GM18858 (cell line): Measurements from ENCODE around the gene ESR2.

Source experiments
- ATAC-seq: cut with Tn5 transposase; IDR thresholded peaks from one replicate; pipeline ENCODE4 v1.9.1; 2021; ENCODE audit not compliant: unreplicated experiment

ESR2 gene

GRCh38 chr14:64092940-64093339 is 201.2 kb downstream of the ESR2 start:
- ATAC-seq: no peak

DNA sequence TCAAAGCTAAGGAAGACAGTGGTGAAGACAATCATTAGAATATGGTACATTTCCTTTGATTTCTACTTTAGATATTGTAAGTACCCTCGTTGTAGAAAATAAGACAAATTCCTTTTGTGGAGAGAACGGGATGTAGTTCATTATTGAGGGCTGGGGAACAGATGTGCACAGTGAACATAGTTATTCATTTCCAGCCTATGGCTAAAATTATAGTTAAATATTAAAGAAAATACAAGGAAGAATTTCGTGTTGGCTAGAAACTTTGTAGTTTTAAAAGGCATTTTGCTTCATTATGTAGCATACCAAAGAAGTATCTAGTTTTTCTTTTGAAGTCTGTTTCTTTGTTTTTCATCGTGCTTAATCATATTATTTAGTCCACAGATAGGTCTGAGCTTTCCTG is 201.8 kb downstream of the ESR2 start:
- no peak for ATAC-seq

GRCh38 chr14:64091217-64091616 is 203.0 kb downstream of the ESR2 start:
- ATAC-seq: no peak

DNA sequence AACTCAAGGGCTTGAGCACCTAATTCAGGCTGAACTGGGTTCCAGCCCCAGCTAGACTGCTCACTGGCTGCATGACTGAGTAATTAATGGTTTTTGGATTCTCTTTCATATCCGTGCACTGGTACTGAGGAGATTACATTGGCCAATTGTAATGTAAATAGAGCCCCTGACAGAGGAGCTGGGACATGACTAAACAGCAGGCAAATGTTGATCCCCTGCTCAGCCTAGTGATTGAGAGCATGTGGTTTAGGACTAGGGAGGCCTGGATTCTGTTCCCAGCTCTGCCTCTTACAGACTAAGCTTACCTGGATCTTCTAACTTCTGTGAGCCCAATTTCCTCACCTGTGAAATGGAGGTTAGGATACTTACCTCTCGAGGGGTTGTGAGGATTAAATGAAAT is 204.3 kb downstream of the ESR2 start:
- ATAC-seq: no peak

DNA sequence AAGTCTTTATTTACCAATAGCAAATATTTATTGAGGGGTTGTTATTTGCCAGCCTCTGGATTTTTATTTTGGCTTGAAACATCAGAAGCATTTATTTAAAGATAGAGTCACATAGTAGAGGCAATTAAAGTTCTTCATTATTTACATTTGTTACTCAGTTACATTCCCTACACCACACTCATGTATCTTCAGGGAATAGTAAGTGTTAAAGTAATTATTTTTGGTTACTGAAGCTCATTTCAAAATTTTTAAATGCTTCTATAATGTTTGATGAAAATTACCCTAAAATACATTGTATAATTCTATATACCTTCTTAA is 205.6 kb downstream of the ESR2 start:
- no peak for ATAC-seq

GRCh38 chr14:64082837-64083236 is 211.3 kb downstream of the ESR2 start:
- ATAC-seq: no peak

DNA sequence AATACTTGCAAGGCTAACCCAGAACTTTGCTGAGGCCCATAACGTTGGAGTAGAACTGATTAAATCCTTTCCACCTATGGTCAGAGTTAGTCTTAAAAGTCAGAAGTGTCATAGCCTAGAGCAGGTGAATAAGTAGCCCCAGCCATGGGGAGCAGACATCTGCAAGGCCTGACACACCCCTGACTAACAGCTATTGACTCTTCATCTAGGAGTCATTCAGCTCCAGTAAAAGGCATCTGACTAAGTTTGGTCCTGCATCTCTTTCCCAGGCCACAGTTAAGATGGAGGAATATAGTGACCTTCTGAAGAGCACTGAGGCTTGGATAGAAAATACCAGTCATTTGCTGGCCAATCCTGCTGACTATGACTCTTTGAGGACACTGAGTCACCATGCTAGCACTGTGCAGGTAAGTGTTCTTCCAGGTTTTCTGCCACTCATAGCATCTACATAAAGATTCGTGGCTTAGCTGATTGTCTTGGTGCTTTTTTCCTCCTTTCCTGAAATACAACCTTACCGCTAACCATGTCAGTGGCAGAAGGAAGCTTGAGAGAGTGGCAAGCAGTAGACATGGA is 212.9 kb downstream of the ESR2 start:
- ATAC-seq: no peak

DNA sequence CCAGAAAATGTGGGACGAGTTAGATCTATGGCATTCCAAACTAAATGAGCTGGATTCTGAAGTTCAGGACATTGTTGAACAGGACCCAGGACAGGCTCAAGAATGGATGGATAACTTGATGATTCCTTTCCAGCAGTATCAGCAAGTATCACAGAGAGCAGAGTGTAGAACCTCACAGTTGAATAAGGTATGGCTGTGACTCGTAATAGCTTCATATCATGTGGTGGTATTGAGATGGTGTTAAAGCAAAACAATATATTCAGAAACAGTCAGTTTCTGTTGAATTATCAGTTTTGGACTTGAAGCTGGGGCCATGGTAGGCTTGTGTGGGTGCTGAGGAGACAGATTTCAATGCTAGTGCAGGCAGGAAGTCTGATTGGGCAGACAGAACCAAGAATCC is 213.7 kb downstream of the ESR2 start:
- no peak for ATAC-seq

DNA sequence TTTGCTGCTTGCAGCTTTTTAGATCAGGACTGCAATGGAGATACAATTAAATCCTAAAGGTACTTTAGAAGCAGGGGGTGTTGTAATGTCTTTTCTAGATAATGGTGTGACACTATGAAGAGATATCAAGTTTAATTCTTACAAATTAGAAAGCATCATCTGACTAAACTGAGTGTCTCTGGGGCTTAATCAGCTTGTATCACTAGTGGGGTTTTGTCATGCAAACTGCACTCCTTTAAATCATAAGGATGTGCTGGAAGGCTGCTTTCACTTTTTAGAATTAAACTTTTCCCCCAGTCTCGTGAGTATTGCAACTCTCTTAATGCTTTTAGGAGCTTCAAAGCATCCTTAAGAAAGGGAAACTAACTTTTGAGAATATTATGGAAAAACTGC is 218.6 kb downstream of the ESR2 start:
- no peak for ATAC-seq

DNA sequence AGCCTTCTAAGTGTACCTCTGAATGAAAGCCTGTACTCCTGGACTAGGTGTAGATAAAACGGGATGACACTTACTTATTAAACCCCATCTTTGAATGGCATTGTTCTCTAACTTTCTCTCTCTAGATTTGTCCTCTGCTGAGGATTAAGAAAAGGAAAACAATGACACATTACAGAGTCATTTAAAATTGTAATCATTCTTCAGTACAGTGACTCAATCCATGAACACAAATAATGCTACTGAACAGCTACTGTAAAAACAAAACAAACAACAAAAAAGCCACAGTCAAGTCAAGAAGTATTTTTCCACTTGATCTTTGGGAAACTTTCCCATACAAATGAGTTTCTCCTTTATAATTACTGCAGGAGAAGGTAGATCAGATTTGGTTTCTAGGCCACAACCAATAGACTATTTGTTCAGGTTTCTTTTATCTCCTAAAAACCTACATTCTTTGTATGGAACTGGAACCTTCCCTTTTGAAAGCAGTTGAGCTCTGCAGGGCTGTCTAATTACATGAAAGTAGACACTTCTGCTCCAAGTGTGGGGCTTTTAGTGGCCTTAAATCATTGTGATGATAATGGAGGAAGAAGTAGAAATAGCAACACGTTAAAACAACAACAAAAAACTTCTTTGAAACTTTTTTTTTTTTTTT is 219.1 kb downstream of the ESR2 start:
- ATAC-seq: no peak

- ATAC-seq: no peak
These were observed 224.4 kb downstream of the ESR2 start for GRCh38 chr14:64069634-64070359.

DNA sequence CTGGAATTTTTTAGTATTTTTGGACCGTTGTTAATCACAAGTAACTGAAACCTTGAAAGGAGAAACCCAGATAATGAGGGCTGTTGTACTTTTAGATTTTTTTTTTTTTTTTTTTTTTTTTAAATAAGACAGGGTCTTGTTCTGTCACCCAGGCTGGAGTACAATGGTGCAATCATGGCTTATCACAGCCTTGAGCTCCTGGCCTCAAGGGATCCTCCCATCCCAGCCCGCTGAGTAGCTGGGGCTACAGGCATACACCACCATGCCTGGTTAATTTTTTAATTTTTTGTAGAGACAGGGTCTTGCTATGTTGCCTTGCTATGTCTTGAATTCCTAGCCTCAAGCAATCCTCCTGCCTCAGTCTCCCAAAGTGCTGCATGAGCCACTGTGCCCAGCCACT is 229.7 kb downstream of the ESR2 start:
- ATAC-seq: no peak

- ATAC-seq: no peak
These were observed 231.6 kb downstream of the ESR2 start for GRCh38 chr14:64062381-64063115.

GRCh38 chr14:64061706-64062105 is 232.5 kb downstream of the ESR2 start:
- ATAC-seq: no peak

DNA sequence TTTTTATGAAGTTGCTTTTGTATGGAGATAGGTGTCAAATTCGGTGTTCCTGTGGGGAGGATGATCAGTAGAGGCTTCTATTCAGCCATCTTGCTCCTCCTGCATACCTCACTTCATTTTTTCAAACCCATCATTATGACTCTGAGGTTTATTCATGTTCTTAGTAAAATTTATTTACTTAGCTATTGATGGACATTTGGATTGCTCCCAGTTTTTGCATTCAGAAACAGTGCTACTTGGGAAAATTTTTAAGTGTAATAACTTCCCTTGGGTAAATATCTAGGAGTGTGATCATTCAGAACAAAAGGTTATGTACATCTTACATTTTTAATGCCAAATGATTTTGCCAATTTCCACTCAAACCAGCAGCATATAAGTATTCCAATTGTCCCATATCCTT is 233.1 kb downstream of the ESR2 start:
- ATAC-seq: no peak

GRCh38 chr14:64060648-64061096 is 233.5 kb downstream of the ESR2 start:
- ATAC-seq: no peak

DNA sequence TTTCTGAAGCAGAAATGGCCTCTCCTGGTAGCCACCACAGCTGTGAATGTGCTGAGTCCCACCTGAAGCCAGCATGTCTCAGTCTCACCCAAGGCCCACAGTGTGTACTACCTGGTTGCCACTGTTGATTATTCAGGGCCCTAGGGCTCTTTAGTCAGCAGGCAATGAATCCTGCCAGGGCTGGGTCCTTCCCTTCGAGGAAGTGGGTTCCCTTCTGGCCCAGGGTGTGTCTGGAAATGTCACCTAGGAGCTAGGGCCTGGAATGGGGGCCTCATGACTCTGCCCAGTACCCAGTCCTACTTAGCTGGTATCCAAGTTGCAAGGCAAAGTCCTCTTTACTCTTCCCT is 234.0 kb downstream of the ESR2 start:
- ATAC-seq: no peak

DNA sequence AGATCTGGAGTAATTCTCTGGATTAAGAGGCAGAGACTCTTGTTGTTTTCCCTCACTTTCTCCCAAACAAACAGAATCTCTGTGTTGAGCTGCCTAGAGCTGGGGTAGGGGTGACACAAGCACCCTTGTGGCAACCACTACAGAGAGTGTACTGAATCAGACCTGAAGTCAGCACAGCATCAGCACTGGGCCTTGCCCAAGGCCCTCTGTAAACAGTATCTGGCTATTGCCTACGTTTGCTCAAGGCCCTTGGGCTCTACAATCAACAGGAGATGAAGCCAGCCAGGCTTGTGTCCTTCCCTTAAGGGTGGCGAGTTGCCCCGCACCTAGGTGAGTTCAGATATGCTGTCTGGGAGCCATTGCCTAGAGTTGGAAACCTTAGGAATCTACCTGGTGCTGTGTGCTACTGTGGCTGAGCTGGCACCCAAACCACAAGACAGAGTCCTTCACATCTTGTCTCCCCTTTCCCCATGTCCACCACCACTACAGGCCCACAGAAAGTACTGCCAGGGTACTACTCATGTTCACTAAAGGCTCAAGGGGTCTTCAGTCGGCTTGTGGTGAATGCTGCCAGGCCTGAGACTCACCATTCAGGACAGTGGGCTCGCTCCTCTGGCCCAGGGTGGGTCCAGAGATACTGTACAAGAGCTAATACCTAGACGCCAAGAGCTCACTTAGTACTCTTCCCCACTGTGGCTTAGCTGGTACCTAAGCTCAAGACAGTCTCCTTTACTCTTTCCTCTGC is 234.5 kb downstream of the ESR2 start:
- no peak for ATAC-seq

- no peak for ATAC-seq
These were observed 240.2 kb downstream of the ESR2 start for GRCh38 chr14:64053694-64054669.
